T-helper 1 cell treated with Interleukin-12 subunit alpha and Interleukin-12 subunit beta and Interleukin-4 antibody, amounts not matched to agents 30 ng/mL and 1 ng/mL, for 36 hours (primary cell): Measurements from ENCODE around the gene SYCE1. TPM values are rescaled to one million over a fixed set of nuclear protein-coding genes. Genes with fewer than 3 reads are reported as not detected.
"Not testable (repeated sequence)": the region's sequence is repeated elsewhere in the genome, so short reads cannot be mapped to it uniquely, and the experiment has no call there.

Source experiments
- intact Hi-C: fragments of 100-400 bp; cut with micrococcal nuclease; formaldehyde crosslinking; loops from one replicate; pipeline ENCODE4 v1.15.1; 2024
- total RNA-seq: library from RNA; stranded (reverse); gene quantifications from 2 replicates; pipeline ENCODE4 v1.2.3, GENCODE V29; 2022

SYCE1 gene, protein sequence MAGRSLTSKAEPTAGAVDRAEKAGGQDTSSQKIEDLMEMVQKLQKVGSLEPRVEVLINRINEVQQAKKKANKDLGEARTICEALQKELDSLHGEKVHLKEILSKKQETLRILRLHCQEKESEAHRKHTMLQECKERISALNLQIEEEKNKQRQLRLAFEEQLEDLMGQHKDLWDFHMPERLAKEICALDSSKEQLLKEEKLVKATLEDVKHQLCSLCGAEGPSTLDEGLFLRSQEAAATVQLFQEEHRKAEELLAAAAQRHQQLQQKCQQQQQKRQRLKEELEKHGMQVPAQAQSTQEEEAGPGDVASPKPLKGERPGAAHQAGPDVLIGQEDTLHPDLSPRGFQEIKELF
- total RNA-seq: 0.25 and 0.32 TPM in 2 replicates

DNA sequence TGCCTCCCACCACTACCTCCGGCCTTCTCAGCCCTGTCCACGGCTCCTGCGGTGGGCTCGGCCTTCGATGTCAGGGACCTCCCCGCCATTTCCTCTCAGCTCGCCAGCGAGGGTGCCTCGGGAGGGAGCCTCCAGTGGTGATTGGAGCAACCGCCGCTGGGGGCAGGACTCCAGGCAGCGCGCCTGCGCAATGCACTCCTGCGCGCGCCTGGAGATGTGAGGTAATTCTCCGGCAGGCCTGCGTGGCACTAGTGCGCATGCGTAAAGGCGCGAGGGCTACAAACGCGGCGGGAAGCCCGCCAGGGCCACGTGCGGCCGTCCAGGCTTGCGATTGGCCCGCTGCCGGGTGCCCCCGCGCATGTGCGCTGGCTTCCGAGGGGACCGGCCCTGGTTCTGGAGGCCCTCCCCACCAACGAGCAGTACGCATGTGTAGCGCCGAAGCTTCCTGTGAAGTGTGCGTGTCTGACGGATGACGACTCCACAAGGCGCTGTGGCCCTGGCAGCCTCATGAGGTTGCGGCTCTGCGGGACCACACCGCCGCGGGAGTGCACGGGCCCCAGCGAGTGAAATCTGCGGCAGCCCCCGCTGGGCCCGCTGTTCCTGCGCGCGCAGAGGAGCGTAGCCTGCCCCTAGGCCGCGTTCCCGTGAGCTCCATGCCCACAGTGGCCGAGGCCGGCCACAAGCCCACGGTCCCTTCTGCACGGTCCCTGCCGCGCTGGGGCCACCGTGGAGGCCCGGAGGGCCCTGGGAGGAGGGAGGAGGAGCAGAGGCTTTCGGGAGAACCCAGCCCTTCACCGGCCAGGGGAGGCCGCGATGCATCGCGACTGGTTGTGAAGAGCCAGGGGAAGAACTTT lies at the start of gene SYCE1:
Gene SYCE1, minus strand, starts transcription at position 143 of the 854 bp plus-strand sequence. Its CDS starts 54 bp downstream, at position 89.
- intact Hi-C loops: no loop called here

DNA sequence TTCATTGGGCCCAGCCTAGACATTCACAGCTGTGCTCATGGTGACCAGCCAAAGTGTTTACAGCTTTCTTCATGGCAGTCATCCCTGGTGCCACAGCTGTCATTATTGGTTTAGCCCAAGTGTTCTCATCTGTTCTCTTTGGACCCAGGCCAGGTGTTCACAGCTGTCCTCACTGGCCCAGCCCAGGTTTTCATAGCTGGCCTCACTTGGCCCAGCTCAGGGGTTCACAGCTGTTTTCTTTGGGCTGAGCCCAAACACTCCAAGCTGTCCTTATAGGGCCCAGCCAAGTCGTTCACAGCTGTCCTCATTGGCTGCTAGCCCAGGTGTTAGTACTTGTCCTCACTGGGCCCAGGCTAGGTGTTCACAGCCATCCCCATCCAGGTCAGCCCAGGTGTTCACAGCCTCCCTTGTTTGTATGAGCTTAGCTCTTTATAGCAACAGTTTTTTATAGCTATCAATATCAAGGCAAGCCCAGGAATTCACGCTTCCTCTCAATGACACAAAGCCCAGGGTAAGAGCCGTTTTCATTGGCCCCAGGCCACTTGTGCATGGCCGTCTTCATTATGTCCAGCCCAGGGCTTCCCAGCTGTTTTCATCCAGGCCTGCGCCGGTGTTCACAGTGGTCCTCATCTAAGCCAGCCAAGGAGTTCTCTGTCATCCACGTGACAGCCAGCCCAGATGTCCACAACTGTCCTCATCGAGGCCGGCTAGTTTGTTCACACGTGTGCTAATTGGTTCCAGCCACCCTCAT lies 49.6 kb upstream of the SYCE1 start:
- intact Hi-C loops: no loop called here

DNA sequence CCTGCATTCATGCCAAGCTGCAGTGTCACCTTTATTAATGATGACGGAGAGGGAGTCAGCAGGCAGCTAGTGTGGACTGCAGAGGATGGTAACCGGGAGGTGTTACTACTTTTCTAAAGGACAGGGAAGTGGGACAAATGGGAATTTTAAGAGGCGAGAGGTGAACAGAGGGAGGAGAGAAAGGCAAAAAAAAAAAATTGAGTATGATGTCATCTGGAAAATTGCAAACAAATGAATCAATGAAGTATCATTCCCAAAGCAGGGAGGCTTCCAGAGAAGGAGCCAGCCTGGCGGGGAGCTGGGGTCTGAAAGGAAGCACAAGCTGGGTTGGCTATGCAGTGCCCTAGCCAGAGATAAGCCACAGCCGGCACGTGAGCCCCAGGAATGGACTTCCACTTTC lies 48.3 kb upstream of the SYCE1 start:
- intact Hi-C loops: no loop called here

DNA sequence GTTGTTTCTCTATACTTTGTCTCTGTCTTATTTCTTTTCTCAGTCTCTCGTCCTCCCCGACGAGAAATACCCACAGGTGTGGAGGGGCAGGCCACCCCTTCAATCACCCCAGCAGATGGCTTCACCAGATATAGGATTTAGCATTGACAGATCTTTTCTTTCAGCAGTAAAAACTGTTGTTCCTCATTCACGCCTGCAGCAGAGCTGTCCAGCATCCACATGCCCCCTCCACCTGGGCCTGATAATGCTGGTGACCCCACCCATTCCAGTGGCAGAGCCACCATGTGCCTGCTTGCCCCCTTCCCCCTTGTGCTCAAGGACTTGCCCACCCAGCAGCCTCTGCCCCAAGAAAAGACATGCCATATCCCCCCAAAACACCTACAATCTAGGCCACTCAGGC lies 45.7 kb upstream of the SYCE1 start:
- intact Hi-C loops: no loop called here

DNA sequence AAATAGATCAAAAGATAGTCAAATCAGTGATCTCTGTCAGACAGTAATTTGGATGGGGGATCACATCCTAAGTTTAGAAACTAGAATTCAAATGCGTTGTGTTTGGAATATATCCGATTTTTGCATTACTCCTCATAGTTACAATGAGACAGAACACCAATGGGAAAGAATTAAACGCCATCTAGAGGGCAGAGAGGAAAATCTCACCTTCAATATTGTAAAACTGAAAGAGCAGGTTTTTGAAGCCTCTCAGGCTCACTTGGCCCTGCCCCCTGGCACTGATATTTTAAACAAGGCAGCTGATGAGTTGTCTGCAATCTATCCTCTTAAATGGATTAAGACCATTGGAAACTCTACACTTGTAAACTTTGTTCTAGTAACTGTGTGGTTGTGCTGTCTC lies 43.5 kb upstream of the SYCE1 start:
- intact Hi-C loops: loop anchor here (2.0 kb wide), 1 partner anchor 170 kb away; no protein-coding TSS in a partner anchor

DNA sequence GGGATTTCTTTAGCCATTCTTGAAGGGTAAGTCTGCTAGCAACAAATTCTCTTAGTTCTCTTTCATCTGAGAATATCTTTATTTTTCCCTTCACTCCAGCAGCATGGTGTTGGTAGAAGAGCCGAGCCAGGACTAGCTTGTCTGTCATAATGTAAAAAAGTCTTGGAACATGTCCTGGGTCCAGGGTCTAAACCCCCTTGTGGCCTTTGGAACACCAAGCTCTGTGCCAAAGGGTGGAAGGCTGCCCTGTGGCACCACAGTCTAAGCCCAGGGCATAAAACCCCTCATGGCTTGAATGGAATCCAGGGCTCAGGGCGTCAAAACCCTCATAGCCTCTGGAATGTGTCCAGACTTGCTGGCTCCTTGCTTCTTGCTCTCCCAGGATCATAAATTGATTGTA lies 38.1 kb upstream of the SYCE1 start:
- intact Hi-C loops: not testable (repeated sequence)

DNA sequence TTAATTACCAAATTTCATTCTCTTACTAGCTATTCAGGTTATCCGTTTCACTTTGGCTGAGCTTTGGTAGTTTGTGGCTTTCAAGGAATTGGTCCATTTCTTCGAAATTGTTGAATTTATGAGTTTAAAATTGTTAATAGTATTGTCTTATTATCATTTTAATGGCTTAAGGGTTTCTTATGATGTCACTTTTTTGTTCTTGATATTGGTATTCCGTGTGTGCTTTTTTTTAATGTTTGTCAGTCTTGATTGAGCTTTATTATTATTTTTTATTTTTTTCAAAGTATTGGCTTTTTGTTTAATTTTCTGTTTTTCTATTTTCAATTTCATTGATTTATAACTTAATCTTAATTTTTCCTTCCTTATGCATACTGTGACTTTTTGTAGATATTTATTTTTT lies 35.3 kb upstream of the SYCE1 start:
- intact Hi-C loops: no loop called here

DNA sequence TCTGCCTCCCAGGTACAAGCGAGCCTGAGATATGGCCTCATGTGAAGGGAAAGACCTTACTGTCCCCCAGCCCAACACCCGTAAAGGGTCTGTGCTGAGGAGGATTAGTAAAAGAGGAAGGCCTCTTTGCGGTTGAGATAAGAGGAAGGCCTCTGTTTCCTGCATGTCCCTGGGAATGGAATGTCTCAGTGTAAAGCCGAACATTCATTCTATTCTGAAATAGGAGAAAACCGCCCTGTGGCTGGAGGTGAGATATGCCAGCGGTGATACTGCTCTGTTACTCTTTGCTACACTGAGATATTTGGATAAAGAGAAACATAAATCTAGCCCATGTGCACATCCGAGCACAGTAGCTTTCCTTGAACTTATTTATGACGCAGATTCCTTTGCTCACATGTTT lies 34.5 kb upstream of the SYCE1 start:
- intact Hi-C loops: not testable (repeated sequence)

DNA sequence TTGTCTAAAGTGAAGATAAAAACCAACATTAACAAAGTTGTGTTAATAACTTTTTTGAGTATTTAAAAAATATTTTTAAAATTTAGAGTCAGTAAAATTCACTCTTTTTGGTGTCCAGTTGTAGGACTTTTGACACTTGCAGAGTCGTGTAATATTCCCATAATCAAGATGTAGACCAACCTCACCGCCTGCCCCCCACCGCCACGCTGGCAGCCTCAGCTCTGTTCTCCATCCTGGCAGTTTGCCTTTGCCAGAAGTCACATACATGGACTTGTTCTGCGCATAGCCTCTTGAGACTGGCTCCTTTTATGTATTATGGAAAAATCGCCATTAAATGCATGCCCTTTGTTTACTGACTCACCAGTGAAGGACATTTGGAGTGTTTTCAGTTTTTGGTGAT lies 27.3 kb upstream of the SYCE1 start:
- intact Hi-C loops: no loop called here

DNA sequence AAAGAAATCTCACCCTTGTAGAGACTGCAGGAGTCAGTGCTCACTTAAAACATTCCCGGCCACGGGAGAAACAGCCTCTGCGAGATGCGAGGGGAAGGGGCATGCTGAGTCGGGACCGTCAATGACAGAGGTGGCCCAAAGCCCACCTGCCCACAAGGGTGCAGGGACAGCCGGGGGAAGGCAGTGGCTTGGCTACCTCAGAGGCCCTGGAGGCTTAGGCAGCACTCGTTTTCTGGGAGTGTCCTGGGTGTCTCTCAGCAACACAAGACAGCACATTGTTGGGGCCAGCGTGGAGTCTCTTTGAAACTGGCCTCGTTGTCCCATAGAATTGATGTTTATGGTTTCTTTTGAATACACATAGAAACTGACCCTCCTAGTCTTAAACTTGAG lies 25.6 kb upstream of the SYCE1 start:
- intact Hi-C loops: no loop called here

DNA sequence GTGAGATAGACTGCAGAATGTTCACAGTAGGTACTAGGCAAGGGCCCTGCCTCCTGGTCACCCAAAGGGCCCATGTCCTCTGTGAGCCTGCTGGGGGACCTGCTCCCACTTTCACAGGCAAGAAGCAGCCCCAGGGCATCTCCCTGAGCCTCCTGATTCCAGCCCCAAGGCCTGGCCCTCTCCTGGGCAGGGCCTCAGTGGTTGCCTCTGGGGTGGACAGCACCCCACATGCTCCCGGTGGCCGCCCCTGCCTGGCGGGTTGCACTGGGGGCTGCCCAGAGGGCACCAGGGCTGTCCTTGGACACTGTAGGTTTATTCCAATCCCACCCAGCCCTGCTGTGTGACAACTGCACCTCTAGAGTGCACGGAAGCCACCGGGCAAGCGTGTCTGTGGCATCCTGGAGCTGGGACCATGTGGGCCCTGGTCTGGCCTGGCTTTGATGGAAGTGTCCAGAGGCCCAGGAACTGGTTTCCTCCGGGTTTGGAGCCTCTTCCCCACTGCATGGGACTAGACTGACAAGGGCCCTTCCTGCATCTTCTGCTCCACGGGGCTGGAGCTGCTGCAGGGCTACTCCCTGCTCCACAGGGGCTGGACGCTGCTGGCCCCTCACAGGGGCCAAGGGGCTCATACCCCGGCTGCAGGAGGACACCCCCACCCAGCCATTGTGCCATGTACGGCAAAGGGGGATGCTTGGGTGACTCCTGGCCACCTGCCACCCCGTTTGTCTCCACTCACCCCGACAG lies 25.0 kb upstream of the SYCE1 start:
- intact Hi-C loops: no loop called here

DNA sequence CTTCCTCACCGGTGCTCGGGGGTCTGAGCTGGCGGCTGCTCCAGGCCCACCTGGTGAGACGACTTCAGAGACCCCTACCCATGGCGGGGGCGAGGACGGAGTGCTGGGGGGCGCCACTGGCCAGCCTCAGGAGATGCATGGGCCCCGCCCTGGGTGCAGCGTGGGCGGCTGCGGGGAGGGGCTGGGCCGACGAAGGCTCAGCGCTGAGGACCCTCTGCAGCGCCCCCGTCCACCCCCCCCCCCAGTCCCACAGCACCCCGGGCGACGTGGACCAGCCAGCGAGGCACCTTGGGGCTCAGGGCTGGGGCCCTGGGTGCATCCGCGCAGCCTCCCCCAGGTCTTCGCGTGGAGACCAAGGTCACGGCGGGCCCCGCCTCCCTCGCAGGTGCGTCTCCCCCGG lies 11.7 kb upstream of the SYCE1 start:
- intact Hi-C loops: not testable (repeated sequence)

DNA sequence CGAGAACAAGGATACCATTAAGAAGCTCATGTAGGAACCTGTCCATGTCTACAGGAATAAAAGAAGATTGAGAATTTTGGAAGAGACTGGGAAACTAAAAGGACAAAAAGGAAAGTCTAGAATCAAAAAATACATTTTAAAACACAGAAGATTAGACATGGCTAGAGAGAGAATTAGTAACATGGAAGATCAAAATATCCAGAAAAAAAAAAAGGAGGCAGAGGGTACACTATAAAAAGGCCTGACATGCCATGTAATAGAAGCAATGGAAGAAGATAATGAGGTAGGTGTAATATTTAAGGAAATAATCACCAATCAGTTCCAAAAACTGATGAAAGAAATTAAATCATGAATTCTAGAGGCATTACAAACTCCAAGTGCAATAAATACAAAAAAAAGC lies 8.1 kb upstream of the SYCE1 start:
- intact Hi-C loops: not testable (repeated sequence)

DNA sequence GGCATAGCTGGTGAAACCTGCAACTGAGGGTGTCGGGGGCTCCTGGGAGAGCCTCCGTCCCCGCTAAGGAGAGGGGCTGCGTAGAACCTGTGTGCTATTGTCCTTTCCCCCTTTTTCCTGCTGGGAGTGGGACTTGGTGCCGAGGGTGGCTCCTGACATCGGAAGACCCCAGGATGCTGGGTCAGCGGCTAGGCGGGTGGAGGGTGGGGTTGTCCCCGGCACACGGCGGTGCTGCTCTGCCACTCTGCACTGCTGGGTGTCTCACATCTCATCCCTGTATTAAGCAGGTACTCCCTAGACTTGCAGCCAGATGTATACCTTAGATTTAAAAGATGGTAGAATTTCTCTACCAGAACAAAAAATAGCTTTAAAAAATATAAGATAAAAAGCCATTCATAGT lies 6.7 kb upstream of the SYCE1 start:
- intact Hi-C loops: not testable (repeated sequence)

DNA sequence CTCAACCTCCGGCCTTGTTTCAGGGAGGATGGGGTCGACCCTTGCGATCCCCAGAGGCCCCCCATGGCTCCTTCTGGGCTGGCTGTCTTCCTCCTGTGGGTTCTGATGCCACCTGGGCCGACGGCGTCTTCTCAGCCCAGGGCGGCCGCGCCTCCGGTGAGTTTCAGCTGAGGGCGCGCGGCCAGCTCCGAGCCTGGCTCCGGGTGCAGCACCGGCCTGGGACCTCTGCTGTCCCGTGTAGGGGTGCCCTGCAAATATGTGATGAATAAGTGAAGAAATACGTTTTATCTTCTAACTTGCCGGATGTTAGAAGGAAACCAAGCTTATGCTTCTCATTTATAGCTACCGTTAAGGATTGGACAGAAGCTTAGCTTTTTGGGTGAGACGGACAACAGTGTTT lies 4.4 kb upstream of the SYCE1 start:
- intact Hi-C loops: not testable (repeated sequence)

DNA sequence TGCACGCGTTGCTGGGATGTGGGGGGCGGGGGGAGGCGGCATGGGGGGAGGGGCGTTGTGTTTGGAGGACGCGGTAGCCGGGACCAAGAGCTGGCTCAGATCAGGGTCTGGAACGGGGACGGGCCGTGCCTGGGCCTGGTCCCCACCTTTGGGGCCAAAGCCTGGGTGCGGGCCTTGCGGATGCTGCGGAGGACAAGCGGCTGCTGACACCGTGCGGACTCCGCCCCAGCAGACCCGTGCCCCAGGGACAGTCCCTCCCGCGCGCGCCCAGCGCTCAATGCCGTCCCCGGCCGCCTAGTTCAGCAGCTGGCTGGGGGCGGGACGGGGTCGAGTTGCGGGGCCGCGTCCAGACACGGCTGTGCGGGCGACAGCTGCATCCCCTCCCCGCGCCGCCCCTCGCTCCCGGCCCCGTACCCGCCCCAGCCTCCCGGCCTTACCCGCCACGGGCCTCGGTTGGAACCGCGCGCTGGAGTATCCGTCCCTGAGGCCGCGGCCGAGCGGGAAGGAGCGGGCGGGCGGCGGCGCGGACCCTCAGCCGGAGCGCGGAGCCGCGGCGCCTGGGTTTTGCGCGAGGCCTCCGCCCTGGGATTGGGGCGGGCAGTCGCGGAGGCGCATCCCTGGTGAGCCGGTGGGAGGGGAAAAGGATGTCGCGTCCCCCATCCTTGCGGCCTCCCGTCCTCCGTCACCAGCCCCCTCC lies 3.6 kb upstream of the SYCE1 start:
- intact Hi-C loops: not testable (repeated sequence)

DNA sequence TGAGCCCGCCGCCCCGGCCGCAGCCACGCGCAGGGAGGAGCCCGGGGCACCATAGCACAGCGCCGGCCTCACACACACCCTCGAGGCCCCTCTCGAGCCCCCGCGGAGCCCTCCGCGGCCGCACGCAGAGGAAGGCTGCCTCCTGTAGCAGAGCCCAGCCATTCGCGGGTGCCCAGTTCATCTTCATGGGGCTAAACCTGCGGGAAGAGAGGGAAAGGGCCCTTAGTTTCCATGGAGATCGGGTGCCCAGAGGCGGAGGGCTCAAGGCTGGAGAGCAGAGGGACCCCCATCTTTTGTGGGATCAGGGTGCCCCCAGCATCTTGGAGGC lies 2.9 kb upstream of the SYCE1 start:
- intact Hi-C loops: no loop called here

DNA sequence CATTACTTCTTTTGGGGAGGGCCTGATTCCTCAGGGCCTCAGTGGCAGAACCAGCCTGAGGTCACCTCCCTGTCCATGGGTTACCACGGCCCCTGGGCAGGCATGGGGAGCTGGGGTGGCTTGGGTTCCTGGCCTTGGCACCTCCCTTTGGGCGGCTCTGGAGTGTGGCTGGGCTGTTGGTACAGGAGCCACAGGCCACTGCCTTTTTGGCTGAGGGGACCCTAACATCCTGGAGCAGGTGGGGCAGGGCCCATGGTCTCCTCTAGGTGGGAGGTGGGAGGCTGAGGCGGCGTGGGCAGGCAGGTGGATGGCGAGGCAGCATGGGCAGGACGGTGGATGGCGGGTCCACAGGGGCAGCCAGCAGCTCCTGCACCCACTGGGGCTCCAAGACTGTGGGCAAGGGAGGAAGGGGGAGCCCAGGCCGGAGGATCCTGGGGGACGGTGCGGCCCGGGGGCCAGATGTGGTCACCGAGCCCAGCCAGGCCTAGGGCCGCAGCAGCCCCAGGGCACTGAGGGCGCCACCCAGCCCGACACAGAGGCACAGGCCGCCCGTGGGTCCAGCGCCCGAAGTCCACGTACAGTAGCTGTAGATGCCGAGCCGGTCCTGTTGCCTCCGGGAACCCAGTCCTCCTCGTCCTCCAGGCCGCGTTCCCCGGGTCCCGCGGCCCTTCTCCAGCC lies 2.4 kb upstream of the SYCE1 start:
- intact Hi-C loops: no loop called here

DNA sequence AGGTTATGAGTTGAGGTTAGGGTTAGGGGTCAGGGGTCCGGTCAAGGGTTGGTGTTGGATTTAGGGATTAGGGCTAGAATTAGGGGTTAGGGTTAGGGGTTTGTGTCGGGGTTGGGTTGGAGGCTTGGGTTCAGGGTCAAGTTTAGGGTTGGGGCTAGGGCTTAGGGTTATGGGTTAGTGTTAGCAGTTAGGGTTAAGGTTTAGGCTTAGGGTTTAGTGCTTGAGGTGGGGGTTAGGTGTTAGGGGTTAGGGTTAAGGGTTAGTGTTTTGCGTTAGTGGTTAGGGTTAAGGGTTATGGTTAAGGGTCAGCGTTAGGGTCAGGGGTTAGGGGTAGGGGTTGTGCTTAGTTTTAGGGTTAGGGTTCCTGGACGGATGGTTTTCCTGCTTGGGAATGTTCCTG lies 1.7 kb upstream of the SYCE1 start:
- intact Hi-C loops: no loop called here

DNA sequence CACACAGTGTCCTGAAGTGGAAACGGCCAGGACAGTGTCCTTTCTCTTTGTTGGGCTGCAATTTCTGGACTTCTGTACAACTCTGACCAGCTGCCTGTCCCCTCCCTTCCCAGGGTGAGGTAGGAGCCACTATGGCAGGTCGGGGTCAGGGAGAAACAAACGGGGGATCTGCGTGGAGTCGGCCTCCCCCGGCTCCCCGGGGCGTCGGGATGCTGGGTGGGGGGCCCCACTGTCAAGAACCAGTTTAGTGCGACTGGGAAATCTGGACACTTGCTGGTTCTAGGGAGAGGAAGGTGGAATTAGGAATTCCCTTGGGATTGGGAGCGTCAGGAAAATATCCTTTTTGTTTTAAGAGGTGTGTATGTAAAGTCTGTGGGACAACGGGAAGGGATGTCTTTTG lies 567 bp downstream of the SYCE1 start:
- intact Hi-C loops: no loop called here
